ENCODE data around the gene TP53I13.

TP53I13 gene

GRCh38 chr17:29573871-29574731 lies 5.6 kb downstream of the TP53I13 start:
- ATAC-seq: no peak
- TF ChIP-seq ZNF565 (CRISPR knock-in tag; conservative IDR thresholded peaks at IDR 0.05; ENCODE audit: low read depth) (no peak), ARNTL (CRISPR knock-in tag; IDR thresholded peaks at IDR 0.05; ENCODE audit: borderline replicate concordance, low read depth) (no peak), ISL1 (CRISPR knock-in tag; IDR thresholded peaks at IDR 0.05) (no peak), GLIS3 (CRISPR knock-in tag; IDR thresholded peaks at IDR 0.05) (no peak), BACH2 (CRISPR knock-in tag; IDR thresholded peaks at IDR 0.05; ENCODE audit: borderline replicate concordance) (no peak), ESRRG (CRISPR knock-in tag; IDR thresholded peaks at IDR 0.05) (no peak), ZFP3 (CRISPR knock-in tag; IDR thresholded peaks at IDR 0.05) (no peak), OSR1 (CRISPR knock-in tag; IDR thresholded peaks at IDR 0.05) (no peak), ZFP30 (CRISPR knock-in tag; IDR thresholded peaks at IDR 0.05) (no peak), CSDC2 (CRISPR knock-in tag; IDR thresholded peaks at IDR 0.05) (no peak), ZC3H10 (CRISPR knock-in tag; IDR thresholded peaks at IDR 0.05) (no peak), ZNF70 (CRISPR knock-in tag; IDR thresholded peaks at IDR 0.05) (no peak)

DNA sequence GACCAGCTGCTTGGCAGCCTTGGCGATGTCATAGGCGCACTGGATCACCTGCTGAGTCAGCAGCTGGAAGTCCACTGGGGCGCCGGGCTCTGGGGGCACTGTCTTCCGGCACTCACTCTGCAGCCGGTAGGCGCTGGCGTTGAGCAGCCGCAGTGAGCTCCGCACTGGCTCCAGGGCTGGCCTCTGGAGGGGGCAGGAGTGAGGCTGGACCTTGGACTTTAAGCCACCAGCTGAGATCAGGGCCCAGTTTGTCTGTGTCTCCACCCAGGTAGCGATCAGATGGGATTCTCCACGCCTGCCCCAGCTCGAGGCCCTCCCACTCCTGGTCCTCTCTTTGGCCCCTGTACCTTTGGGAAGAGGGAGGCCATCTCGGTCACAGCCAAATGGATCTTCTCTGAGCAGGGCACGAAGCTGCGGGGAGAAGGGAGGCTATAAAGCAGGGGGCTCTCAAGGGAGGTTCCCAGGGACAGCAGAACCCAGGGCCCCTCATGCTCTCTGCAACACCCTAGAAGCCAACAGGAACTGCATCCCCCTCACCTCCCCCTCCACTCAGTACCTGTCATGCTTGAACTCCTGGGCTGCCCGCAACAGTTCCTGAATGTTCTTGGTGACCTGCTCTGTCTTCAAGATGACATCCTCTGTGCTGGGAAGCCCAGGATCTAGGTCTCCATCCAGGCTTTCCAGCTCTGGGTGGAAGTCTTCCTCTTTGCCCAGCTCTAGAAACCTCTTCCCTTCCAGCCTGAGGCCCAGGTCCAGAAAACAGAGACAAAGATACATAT lies 6.4 kb downstream of the TP53I13 start:
- ATAC-seq: no peak
- TF ChIP-seq BACH2 (CRISPR knock-in tag; IDR thresholded peaks at IDR 0.05; ENCODE audit: borderline replicate concordance): no peak
- no peak for TF ChIP-seq CREB5 (CRISPR knock-in tag; IDR thresholded peaks at IDR 0.05; ENCODE audit: low read depth)
- no peak for TF ChIP-seq PPARA (CRISPR knock-in tag; IDR thresholded peaks at IDR 0.05; ENCODE audit: borderline replicate concordance)
- TF ChIP-seq ZC3H10 (CRISPR knock-in tag; IDR thresholded peaks at IDR 0.05): no peak
- TF ChIP-seq ARNTL (CRISPR knock-in tag; IDR thresholded peaks at IDR 0.05; ENCODE audit: borderline replicate concordance, low read depth): no peak
- no peak for TF ChIP-seq TOX (CRISPR knock-in tag; IDR thresholded peaks at IDR 0.05; ENCODE audit: borderline replicate concordance)
- no peak for TF ChIP-seq ZFP30 (CRISPR knock-in tag; IDR thresholded peaks at IDR 0.05)
- TF ChIP-seq, protein P1, sequence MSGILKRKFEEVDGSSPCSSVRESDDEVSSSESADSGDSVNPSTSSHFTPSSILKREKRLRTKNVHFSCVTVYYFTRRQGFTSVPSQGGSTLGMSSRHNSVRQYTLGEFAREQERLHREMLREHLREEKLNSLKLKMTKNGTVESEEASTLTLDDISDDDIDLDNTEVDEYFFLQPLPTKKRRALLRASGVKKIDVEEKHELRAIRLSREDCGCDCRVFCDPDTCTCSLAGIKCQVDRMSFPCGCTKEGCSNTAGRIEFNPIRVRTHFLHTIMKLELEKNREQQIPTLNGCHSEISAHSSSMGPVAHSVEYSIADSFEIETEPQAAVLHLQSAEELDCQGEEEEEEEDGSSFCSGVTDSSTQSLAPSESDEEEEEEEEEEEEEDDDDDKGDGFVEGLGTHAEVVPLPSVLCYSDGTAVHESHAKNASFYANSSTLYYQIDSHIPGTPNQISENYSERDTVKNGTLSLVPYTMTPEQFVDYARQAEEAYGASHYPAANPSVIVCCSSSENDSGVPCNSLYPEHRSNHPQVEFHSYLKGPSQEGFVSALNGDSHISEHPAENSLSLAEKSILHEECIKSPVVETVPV (CRISPR knock-in tag; IDR thresholded peaks at IDR 0.05): no peak
- no peak for TF ChIP-seq ZNF565 (CRISPR knock-in tag; conservative IDR thresholded peaks at IDR 0.05; ENCODE audit: low read depth)
- TF ChIP-seq ESRRG (CRISPR knock-in tag; IDR thresholded peaks at IDR 0.05): no peak
- no peak for TF ChIP-seq ZFP3 (CRISPR knock-in tag; IDR thresholded peaks at IDR 0.05)
- TF ChIP-seq ZNF8 (CRISPR knock-in tag; IDR thresholded peaks at IDR 0.05): no peak
- no peak for TF ChIP-seq TCF4 (CRISPR knock-in tag; IDR thresholded peaks at IDR 0.05; ENCODE audit: borderline replicate concordance)
- no peak for TF ChIP-seq PATZ1 (CRISPR knock-in tag; IDR thresholded peaks at IDR 0.05; ENCODE audit: borderline replicate concordance)
- TF ChIP-seq POU6F1 (CRISPR knock-in tag; IDR thresholded peaks at IDR 0.05; ENCODE audit: borderline replicate concordance, low read depth): no peak
- no peak for TF ChIP-seq GLIS3 (CRISPR knock-in tag; IDR thresholded peaks at IDR 0.05)
- TF ChIP-seq, protein P2, sequence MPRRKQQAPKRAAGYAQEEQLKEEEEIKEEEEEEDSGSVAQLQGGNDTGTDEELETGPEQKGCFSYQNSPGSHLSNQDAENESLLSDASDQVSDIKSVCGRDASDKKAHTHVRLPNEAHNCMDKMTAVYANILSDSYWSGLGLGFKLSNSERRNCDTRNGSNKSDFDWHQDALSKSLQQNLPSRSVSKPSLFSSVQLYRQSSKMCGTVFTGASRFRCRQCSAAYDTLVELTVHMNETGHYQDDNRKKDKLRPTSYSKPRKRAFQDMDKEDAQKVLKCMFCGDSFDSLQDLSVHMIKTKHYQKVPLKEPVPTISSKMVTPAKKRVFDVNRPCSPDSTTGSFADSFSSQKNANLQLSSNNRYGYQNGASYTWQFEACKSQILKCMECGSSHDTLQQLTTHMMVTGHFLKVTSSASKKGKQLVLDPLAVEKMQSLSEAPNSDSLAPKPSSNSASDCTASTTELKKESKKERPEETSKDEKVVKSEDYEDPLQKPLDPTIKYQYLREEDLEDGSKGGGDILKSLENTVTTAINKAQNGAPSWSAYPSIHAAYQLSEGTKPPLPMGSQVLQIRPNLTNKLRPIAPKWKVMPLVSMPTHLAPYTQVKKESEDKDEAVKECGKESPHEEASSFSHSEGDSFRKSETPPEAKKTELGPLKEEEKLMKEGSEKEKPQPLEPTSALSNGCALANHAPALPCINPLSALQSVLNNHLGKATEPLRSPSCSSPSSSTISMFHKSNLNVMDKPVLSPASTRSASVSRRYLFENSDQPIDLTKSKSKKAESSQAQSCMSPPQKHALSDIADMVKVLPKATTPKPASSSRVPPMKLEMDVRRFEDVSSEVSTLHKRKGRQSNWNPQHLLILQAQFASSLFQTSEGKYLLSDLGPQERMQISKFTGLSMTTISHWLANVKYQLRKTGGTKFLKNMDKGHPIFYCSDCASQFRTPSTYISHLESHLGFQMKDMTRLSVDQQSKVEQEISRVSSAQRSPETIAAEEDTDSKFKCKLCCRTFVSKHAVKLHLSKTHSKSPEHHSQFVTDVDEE (CRISPR knock-in tag; IDR thresholded peaks at IDR 0.05): no peak
- no peak for TF ChIP-seq CSDC2 (CRISPR knock-in tag; IDR thresholded peaks at IDR 0.05)
- no peak for TF ChIP-seq RARB (CRISPR knock-in tag; IDR thresholded peaks at IDR 0.05)
- TF ChIP-seq SNAI2 (CRISPR knock-in tag; IDR thresholded peaks at IDR 0.05): no peak

Measured in SK-N-SH treated with all-trans-retinoic acid at 6 μM for 48 hours (cell line).